ENCODE data around the gene KRTAP25-1.
A peak's percentile ranks its signal among the peaks of the same experiment; 100 is the strongest.

The KRTAP25-1 gene, protein sequence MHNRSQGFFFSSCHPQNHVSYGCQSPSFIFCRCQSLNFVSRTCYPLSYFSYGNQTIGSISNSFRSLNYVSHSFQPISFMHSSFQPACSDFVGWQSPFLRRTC

DNA sequence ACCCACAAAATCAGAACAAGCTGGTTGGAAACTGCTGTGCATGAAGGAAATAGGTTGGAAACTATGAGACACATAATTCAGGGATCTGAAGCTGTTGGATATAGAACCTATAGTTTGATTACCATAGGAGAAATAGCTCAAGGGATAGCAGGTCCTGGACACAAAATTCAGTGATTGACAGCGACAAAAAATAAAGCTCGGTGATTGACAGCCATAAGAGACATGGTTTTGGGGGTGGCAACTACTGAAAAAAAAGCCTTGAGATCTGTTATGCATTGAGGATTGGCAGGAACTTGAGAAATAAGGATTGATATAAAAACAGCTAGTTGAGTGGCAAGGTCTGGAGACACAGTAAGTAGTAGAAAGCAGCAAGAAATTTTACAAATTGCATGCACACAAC is at the start of gene KRTAP25-1:
Gene KRTAP25-1, minus strand, starts transcription at position 300 of the 400 bp plus-strand sequence. Its CDS starts 24 bp downstream, at position 276.
- DNase-seq (ENCODE audit: low read depth): no peak

GRCh38 chr21:30338717-30339116 is 49.4 kb upstream of the KRTAP25-1 start:
- no peak for DNase-seq (ENCODE audit: low read depth)

DNA sequence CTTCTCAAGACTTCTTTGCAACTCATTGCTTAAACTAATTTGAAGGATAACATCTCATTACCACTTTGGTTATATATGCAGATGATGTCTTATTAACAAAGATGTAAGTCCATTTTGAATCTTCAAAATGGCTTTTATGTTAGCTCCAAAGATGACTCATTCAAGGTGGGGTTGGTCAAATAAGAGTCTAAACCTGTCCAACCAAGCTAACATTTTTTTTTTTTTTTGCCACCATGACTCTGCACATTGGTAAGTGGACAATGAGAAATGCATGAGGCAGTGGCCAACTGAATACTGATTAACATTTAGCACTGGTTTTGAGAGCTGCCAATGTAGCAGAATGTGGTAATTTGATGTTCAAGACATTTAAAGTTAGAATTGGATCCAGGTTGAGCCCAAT is 48.5 kb upstream of the KRTAP25-1 start:
- DNase-seq (ENCODE audit: low read depth): no peak

DNA sequence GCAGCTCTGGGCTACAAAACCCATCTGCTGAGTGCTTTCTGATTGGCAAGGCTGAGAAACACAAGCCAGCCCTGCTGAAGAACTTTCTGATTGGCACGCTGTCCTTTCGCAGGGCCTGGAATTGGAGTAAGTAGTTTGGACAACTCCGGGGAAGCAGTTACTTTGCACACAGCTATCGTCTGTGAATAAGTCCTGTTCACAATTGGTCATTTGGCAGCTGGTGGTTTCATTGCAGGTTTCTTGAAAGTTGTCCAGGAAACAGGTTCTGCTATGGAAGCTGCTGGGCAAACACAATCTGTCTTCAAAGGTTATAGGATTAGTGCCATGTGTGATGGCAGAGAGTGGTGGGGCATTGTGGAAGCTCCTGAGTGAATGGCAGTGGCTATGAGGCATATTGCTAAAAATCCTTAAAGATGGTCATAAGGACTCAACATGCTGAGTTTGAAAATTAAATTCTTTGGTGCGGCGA is 48.0 kb upstream of the KRTAP25-1 start, which contains the start of gene KRTAP27-1:
Gene KRTAP27-1, minus strand, starts transcription at position 419 of the 469 bp plus-strand sequence. Its CDS starts 26 bp downstream, at position 393.
- no peak for DNase-seq (ENCODE audit: low read depth)

DNA sequence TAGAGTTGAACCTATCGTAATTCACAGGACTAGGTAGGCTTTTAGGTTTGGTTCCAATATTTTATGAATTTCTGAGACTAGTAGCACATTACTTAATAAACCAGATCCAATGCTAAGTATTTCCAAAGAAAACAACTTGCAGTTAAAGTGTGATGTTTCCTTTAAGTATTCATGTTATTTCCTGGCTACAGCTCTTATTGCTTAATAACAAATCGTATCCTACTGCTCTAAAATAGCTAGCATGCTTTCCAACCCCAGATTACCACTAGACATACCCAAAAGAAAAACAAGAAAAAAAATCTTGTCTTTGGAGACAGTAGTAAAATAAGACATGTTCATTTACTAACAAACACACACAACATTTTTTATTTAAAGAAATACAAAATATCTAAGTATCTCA is 47.3 kb upstream of the KRTAP25-1 start:
- DNase-seq (ENCODE audit: low read depth): peak; percentile 10

GRCh38 chr21:30333736-30334135 is 44.4 kb upstream of the KRTAP25-1 start:
- no peak for DNase-seq (ENCODE audit: low read depth)

GRCh38 chr21:30332681-30333080 is 43.4 kb upstream of the KRTAP25-1 start:
- DNase-seq (ENCODE audit: low read depth): no peak

GRCh38 chr21:30329203-30329875 is 40.0 kb upstream of the KRTAP25-1 start:
- no peak for DNase-seq (ENCODE audit: low read depth)

GRCh38 chr21:30326390-30326789 is 37.1 kb upstream of the KRTAP25-1 start:
- DNase-seq (ENCODE audit: low read depth): no peak

- no peak for DNase-seq (ENCODE audit: low read depth)
These were observed 30.9 kb upstream of the KRTAP25-1 start, which contains the start of gene KRTAP26-1 for GRCh38 chr21:30320215-30320614. Gene KRTAP26-1, minus strand, starts transcription at chr21:30320315. Its CDS starts 280 bp downstream, at chr21:30320035.

- DNase-seq (ENCODE audit: low read depth): no peak
These were observed 26.4 kb upstream of the KRTAP25-1 start for GRCh38 chr21:30315701-30316100.

- DNase-seq (ENCODE audit: low read depth): no peak
These were observed 17.6 kb upstream of the KRTAP25-1 start for GRCh38 chr21:30306884-30307283.

DNA sequence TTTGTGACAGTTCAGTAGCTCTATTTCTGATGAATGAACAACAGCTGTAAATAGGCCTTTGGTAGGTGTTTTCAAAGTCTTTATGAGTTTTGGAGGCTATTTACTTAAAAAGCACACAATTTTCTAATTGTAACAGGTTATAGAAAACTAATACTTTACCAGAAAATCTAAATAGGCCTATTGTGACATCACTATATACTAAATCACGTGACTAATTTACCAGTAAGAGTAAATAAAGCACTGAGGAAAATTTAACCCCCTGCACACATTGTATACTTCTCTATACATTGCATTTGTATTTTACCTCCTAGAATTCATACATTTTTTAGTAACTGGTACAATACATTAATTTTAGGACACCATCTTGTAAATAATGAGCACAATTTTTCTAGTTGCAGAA is 15.8 kb upstream of the KRTAP25-1 start:
- no peak for DNase-seq (ENCODE audit: low read depth)

DNA sequence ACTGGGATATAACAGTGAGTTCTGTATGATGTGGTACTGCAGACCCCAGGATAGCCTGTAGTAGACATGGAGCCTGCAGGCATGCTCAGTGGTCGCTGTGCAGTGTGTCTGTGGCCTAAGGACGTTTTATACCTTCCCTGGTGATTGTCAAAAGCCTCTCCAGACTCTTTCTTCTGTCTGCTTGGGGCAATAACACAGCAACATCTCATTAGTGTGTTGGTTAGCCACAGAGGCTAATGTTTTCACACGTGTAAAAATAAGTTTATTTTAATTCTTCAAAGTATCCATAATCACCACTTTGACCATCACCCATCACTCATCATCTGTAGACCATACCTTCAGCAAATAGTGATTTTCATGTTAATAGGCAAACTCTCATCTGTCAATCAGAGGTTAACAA is 6.5 kb downstream of the KRTAP25-1 start, which contains the start of gene KRTAP24-1:
Gene KRTAP24-1, minus strand, starts transcription at position 101 of the 400 bp plus-strand sequence. Its CDS starts 18 bp downstream, at position 83.
- no peak for DNase-seq (ENCODE audit: low read depth)

- DNase-seq (ENCODE audit: low read depth): no peak
These were observed 17.7 kb downstream of the KRTAP25-1 start for GRCh38 chr21:30271611-30272010.

DNA sequence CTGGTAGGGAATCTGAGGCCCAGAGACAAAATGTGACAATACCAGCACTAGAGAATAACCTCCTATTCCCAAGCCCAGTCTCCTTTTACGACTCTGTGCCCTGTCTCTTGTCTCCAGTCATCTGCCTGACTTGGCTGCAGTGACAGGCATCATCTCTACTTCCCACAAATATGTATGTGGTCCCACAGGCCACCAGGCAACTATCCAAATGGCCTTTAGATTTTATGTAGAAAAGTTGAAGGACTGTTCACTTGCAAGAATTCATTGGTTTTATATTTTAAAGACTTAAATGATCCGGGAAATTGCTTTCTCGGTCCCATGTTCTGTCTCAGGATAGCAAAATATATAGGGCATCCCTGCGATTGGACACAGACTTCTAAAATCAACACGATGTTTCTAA is 18.2 kb downstream of the KRTAP25-1 start:
- no peak for DNase-seq (ENCODE audit: low read depth)

- DNase-seq (ENCODE audit: low read depth): no peak
These were observed 19.3 kb downstream of the KRTAP25-1 start for GRCh38 chr21:30269803-30270530.

DNA sequence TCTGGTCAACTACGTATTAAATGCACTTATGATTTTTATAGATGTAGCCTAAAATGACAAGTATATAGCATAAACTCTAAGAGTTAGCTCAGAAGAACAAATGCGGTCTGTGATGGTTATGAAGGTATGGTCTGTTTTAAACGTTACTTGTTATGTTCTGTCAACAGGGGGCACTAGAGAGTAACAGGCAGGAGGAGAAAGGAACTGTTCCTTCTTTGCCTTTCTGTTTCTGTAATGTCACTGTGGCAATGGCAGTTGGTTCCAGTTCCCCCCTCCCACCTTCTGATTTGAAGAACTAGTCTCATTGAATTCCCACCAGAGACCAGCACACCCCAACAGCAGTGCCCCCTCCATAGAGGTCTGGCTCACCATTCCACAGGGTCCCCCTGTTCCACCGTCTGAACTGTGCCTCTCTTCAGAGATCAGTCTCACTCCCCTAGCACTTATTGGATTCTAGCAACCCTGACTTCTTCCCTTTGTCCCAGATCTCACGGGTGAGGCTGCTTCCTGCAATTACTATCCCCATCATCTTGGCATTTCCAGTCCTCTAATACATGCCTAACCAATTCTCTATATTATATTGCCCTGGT is 20.6 kb downstream of the KRTAP25-1 start:
- DNase-seq (ENCODE audit: low read depth): no peak

- peak; percentile 21 for DNase-seq (ENCODE audit: low read depth)
These were observed 31.5 kb downstream of the KRTAP25-1 start for GRCh38 chr21:30257773-30258172.

GRCh38 chr21:30256100-30256499 is 33.2 kb downstream of the KRTAP25-1 start:
- DNase-seq (ENCODE audit: low read depth): no peak

GRCh38 chr21:30255679-30256078 is 33.6 kb downstream of the KRTAP25-1 start:
- DNase-seq (ENCODE audit: low read depth): no peak

- no peak for DNase-seq (ENCODE audit: low read depth)
These were observed 37.5 kb downstream of the KRTAP25-1 start for GRCh38 chr21:30251781-30252180.

Data from fibroblast of gingiva (primary cell).